ENCODE results near the gene GMCL2.

Gene GMCL2

DNA sequence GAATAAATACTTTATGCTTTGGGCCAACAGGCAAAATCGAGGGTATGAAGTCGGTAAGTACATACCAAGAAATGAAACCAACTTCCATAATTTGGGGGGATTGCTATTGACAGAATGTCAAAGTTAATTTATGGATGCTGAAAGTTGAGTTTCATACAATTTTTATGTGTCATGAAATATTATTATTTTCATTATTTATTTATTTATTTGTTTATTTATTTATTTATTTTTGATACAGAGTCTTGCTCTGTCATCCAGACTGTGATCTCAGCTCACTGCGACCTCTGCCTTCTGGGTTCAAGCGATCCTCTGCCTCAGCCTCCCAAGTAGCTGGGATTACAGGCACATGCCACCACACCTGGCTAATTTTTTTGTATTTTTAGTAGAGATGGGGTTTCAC, 4.5 kb upstream of the GMCL2 start:
- Histone ChIP-seq H3K9me3 (ENCODE audit: control insufficient read depth in 2 of 2, low read length in 2 of 2) (no peaks in the 10 kb centered on the region), H3K36me3 (ENCODE audit: control insufficient read depth in 2 of 2, insufficient read depth in 2 of 2, low read length in 2 of 2) (no peaks in the 10 kb centered on the region), H3K27ac (ENCODE audit: low read depth in 2 of 2, low read length in 2 of 2) (no peak overlapping the region), H3K4me3 (ENCODE audit: low read length in 2 of 2) (no peak overlapping the region), H3K4me1 (ENCODE audit: control insufficient read depth in 2 of 2, insufficient read depth in 2 of 2, low read length in 2 of 2) (no peaks in the 10 kb centered on the region), H3K27me3 (ENCODE audit: control insufficient read depth in 2 of 2, insufficient read depth in 2 of 2, low read length in 2 of 2) (no peaks in the 10 kb centered on the region), H3K9ac (ENCODE audit: low read depth in 1 of 2, low read length in 2 of 2) (no peak overlapping the region)

DNA sequence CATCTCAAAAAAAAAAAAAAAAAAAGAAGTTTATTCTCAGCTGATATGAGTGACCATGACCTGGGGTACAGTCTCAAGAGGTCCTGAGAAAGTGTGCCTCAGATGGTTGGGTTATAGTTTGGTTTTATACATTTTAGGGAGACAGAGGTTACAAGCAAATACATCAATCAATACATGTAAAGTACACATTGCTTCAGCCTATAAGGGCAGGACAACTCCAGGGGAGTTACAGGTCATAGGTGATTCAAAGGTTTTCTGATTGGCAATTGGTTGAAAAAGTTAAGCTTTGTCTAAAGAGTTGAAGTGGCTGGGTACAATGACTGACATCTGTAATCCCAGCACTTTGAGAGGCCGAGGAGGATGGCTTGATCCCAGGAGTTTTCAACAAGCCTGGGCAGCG, 2.3 kb upstream of the GMCL2 start:
- no peak overlapping the region for H3K9ac ChIP-seq (ENCODE audit: low read depth in 1 of 2, low read length in 2 of 2)
- no peaks in the 10 kb centered on the region for H3K36me3 ChIP-seq (ENCODE audit: control insufficient read depth in 2 of 2, insufficient read depth in 2 of 2, low read length in 2 of 2)
- no peak overlapping the region for H3K27ac ChIP-seq (ENCODE audit: low read depth in 2 of 2, low read length in 2 of 2)

DNA sequence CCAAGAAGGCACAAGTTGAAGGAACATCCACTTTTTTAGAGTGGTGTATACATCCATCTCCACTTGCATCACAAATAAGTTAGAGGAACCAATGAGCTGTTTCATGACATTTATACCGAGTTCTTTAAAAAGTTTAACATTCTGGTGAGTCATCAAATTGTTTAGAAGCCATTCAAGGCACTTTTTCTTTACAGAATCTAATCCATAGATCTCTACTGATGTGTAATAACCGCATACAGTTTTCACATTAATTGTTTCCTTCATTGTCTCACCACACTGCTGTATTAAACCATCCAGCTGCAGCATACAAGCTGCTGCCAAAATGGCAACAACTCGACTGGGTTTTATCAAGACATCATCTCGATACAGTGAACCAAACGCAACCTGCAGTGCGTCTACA, 744 bp downstream of the GMCL2 start:
- no peak overlapping the region for H3K4me3 ChIP-seq (ENCODE audit: low read length in 2 of 2)

More for the DNA sequence above, 2.3 kb upstream of the GMCL2 start:
- H3K4me3 ChIP-seq (ENCODE audit: low read length in 2 of 2), result no peak overlapping the region
- H3K9me3 ChIP-seq (ENCODE audit: control insufficient read depth in 2 of 2, low read length in 2 of 2), result no peaks in the 10 kb centered on the region
- H3K4me1 ChIP-seq (ENCODE audit: control insufficient read depth in 2 of 2, insufficient read depth in 2 of 2, low read length in 2 of 2), result no peaks in the 10 kb centered on the region
- no peaks in the 10 kb centered on the region for H3K27me3 ChIP-seq (ENCODE audit: control insufficient read depth in 2 of 2, insufficient read depth in 2 of 2, low read length in 2 of 2)

DNA sequence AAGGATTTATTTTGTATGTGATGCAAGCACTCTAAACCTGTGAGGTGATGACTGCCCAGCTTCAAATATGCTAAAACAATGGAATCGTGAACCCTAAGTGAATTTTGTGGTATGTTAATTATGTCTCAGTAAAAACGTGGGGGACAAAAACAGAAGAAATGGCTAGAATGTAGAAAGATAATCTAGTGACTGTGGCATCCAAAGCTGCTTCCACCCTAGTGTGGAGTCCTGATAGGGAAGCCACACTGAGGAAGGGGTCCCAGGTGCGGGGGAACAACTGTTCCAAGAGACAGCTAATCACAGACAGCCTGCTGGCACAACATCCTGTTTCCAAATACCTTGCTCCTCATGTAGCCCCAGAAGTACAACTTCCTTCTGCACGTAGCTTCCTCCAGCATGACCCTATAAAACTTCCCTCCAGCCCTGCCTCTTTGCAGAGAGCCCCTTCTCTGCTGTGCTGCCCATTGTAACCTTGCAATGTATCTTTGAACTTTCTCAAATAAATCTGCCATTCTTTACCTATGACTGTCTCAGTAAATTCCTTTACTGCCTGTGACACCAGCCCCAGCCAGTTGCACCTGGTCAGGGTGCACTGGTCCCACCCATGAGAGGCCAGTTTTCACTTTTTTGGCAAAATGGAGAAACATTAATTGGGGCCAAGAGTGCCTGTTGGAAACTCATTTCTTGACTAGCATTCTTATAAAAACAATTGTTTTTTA, 4.9 kb downstream of the GMCL2 start:
- no peak overlapping the region for H3K4me3 ChIP-seq (ENCODE audit: low read length in 2 of 2)
- H3K27ac ChIP-seq (ENCODE audit: low read depth in 2 of 2, low read length in 2 of 2), result no peak overlapping the region
- no peaks in the 10 kb centered on the region for H3K9me3 ChIP-seq (ENCODE audit: control insufficient read depth in 2 of 2, low read length in 2 of 2)
- H3K4me1 ChIP-seq (ENCODE audit: control insufficient read depth in 2 of 2, insufficient read depth in 2 of 2, low read length in 2 of 2), result peaks cover 0 to 7% of the 10 kb centered on the region in 2 donors
- H3K9ac ChIP-seq (ENCODE audit: low read depth in 1 of 2, low read length in 2 of 2), result no peak overlapping the region
- H3K27me3 ChIP-seq (ENCODE audit: control insufficient read depth in 2 of 2, insufficient read depth in 2 of 2, low read length in 2 of 2), result no peaks in the 10 kb centered on the region
- H3K36me3 ChIP-seq (ENCODE audit: control insufficient read depth in 2 of 2, insufficient read depth in 2 of 2, low read length in 2 of 2), result no peaks in the 10 kb centered on the region

More for the DNA sequence above, 744 bp downstream of the GMCL2 start:
- Histone ChIP-seq H3K27me3 (ENCODE audit: control insufficient read depth in 2 of 2, insufficient read depth in 2 of 2, low read length in 2 of 2) (no peaks in the 10 kb centered on the region), H3K36me3 (ENCODE audit: control insufficient read depth in 2 of 2, insufficient read depth in 2 of 2, low read length in 2 of 2) (no peaks in the 10 kb centered on the region), H3K9ac (ENCODE audit: low read depth in 1 of 2, low read length in 2 of 2) (no peak overlapping the region), H3K4me1 (ENCODE audit: control insufficient read depth in 2 of 2, insufficient read depth in 2 of 2, low read length in 2 of 2) (peaks cover 0 to 7% of the 10 kb centered on the region in 2 donors), H3K27ac (ENCODE audit: low read depth in 2 of 2, low read length in 2 of 2) (no peak overlapping the region), H3K9me3 (ENCODE audit: control insufficient read depth in 2 of 2, low read length in 2 of 2) (no peaks in the 10 kb centered on the region)

DNA sequence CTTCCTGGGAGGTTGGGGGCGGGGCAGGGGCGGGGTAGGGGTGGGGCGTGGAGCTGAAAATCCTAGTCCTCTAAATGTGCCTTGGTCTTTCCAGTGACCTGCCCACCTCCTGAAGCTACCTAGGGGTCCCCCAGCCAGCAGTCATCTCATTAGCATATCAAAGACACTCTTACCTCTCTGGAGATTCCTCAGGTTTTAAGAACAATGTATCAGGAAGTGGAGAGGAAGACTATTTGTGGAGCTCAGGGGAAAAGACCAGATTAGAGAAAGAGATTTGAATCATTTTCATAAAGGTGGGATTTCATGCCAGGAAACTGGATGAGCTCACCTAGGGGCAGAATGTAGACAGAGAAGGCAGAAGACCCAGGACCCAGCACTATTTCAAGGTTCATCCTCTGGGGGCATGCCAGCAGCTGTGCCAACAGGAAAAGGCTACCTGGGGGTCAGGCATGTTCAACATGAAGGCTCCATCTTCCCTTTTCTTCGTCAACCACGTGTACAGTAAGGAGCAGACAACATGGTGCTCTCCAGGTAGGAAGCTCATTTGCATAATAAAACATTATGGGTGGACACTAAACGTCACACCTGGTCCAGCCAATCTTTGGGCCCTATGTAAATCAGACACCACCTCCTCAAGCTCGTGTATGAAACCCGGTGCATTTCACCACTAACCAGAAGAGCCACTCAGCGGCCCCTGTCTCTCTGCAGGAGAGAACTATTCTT, 6.9 kb downstream of the GMCL2 start:
- H3K27me3 ChIP-seq (ENCODE audit: control insufficient read depth in 2 of 2, insufficient read depth in 2 of 2, low read length in 2 of 2), result no peaks in the 10 kb centered on the region
- no peak overlapping the region for H3K4me3 ChIP-seq (ENCODE audit: low read length in 2 of 2)
- peaks cover 0 to 7% of the 10 kb centered on the region in 2 donors for H3K4me1 ChIP-seq (ENCODE audit: control insufficient read depth in 2 of 2, insufficient read depth in 2 of 2, low read length in 2 of 2)
- no peak overlapping the region for H3K27ac ChIP-seq (ENCODE audit: low read depth in 2 of 2, low read length in 2 of 2)
- no peak overlapping the region for H3K9ac ChIP-seq (ENCODE audit: low read depth in 1 of 2, low read length in 2 of 2)
- no peaks in the 10 kb centered on the region for H3K36me3 ChIP-seq (ENCODE audit: control insufficient read depth in 2 of 2, insufficient read depth in 2 of 2, low read length in 2 of 2)
- no peaks in the 10 kb centered on the region for H3K9me3 ChIP-seq (ENCODE audit: control insufficient read depth in 2 of 2, low read length in 2 of 2)

DNA sequence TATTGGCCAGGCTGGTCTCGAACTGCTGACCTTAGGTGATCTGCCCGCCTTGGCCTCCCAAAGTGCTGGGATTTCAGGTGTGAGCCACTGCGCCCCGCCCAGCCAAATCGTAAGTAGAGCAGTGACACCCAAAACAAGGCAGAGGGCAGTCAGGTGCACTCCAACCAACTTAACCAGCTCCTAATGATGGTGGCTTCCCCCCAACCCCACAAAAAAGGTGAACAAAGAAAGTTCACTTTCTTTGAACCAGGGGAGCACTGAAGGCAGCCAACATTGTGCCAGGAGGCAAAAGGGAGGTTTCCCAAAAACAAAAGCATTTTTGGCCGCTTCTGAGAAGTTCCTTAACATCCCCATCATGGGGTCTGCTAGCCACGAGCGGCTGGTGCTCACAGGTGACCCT, 9.6 kb downstream of the GMCL2 start:
- Histone ChIP-seq H3K27me3 (ENCODE audit: control insufficient read depth in 2 of 2, insufficient read depth in 2 of 2, low read length in 2 of 2) (no peaks in the 10 kb centered on the region), H3K27ac (ENCODE audit: low read depth in 2 of 2, low read length in 2 of 2) (no peak overlapping the region), H3K9ac (ENCODE audit: low read depth in 1 of 2, low read length in 2 of 2) (no peak overlapping the region), H3K36me3 (ENCODE audit: control insufficient read depth in 2 of 2, insufficient read depth in 2 of 2, low read length in 2 of 2) (no peaks in the 10 kb centered on the region), H3K9me3 (ENCODE audit: control insufficient read depth in 2 of 2, low read length in 2 of 2) (no peaks in the 10 kb centered on the region), H3K4me3 (ENCODE audit: low read length in 2 of 2) (no peak overlapping the region), H3K4me1 (ENCODE audit: control insufficient read depth in 2 of 2, insufficient read depth in 2 of 2, low read length in 2 of 2) (peaks cover 0 to 7% of the 10 kb centered on the region in 2 donors)

DNA sequence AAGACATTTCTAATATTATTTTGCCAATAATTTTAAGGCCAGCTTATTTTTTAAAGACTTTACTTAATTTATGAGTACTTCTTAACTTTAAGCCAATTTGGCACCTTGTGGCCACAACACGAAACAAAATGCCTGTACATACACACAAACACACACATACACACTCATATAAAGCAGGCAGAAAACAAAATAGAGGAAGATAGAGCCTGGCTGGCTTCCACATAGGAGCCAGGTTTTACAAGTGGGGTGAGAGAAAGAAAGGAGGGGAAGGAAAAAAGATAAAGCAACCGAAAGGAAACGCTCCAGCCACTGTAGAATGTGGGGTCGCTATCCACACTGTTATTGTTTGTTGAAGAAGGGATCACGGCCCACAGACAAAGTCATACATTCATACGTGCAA, 10.4 kb downstream of the GMCL2 start:
- peaks cover 0 to under 1% of the 10 kb centered on the region in 2 donors for H3K4me1 ChIP-seq (ENCODE audit: control insufficient read depth in 2 of 2, insufficient read depth in 2 of 2, low read length in 2 of 2)
- no peaks in the 10 kb centered on the region for H3K27me3 ChIP-seq (ENCODE audit: control insufficient read depth in 2 of 2, insufficient read depth in 2 of 2, low read length in 2 of 2)
- no peaks in the 10 kb centered on the region for H3K9me3 ChIP-seq (ENCODE audit: control insufficient read depth in 2 of 2, low read length in 2 of 2)
- H3K36me3 ChIP-seq (ENCODE audit: control insufficient read depth in 2 of 2, insufficient read depth in 2 of 2, low read length in 2 of 2), result no peaks in the 10 kb centered on the region
- H3K4me3 ChIP-seq (ENCODE audit: low read length in 2 of 2), result no peak overlapping the region
- no peak overlapping the region for H3K9ac ChIP-seq (ENCODE audit: low read depth in 1 of 2, low read length in 2 of 2)
- H3K27ac ChIP-seq (ENCODE audit: low read depth in 2 of 2, low read length in 2 of 2), result no peak overlapping the region

DNA sequence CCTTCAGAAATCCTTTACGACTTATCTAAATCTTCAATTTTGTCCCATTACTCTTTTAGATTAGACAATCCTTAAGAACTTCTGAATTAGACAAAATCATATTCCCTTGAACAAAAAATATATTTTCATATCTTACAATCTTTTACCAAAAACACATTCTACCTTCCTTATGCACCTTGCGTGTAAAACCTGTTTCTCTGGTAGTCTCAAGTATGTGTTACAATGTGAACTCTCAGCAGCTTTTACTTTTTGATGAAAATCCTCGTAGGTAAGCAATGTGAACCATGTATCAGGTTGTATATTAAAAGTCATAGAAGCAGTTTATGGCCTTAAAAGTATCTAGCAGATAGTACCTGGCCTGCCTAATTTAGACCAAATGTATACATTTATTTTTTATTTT, 12.7 kb downstream of the GMCL2 start:
- Histone ChIP-seq H3K9ac (ENCODE audit: low read depth in 1 of 2, low read length in 2 of 2) (no peak overlapping the region), H3K36me3 (ENCODE audit: control insufficient read depth in 2 of 2, insufficient read depth in 2 of 2, low read length in 2 of 2) (no peaks in the 10 kb centered on the region), H3K4me3 (ENCODE audit: low read length in 2 of 2) (no peak overlapping the region), H3K27me3 (ENCODE audit: control insufficient read depth in 2 of 2, insufficient read depth in 2 of 2, low read length in 2 of 2) (no peaks in the 10 kb centered on the region), H3K27ac (ENCODE audit: low read depth in 2 of 2, low read length in 2 of 2) (no peak overlapping the region), H3K9me3 (ENCODE audit: control insufficient read depth in 2 of 2, low read length in 2 of 2) (no peaks in the 10 kb centered on the region), H3K4me1 (ENCODE audit: control insufficient read depth in 2 of 2, insufficient read depth in 2 of 2, low read length in 2 of 2) (no peaks in the 10 kb centered on the region)

DNA sequence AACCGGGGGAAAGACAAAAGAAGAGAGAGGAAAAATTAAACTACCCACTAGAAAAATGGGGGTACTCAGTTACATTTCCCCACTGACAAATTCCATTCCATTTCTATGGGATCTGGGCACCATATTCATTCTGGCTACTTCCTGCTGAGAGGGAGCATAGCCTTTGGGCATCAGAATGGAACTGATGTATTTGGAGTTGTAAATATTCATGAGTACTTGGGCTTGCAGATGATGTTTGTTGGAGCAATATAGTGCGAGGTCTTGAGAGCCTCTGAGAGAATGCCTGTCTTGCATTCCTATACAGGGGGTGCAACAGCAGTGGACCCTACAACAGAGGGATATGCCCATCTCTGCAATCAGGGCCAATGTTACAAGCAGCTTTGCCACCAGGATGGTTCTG, 16.7 kb downstream of the GMCL2 start:
- Histone ChIP-seq H3K4me3 (ENCODE audit: low read length in 2 of 2) (no peak overlapping the region), H3K4me1 (ENCODE audit: control insufficient read depth in 2 of 2, insufficient read depth in 2 of 2, low read length in 2 of 2) (no peaks in the 10 kb centered on the region), H3K9ac (ENCODE audit: low read depth in 1 of 2, low read length in 2 of 2) (no peak overlapping the region), H3K27me3 (ENCODE audit: control insufficient read depth in 2 of 2, insufficient read depth in 2 of 2, low read length in 2 of 2) (no peaks in the 10 kb centered on the region), H3K9me3 (ENCODE audit: control insufficient read depth in 2 of 2, low read length in 2 of 2) (no peaks in the 10 kb centered on the region), H3K36me3 (ENCODE audit: control insufficient read depth in 2 of 2, insufficient read depth in 2 of 2, low read length in 2 of 2) (no peaks in the 10 kb centered on the region), H3K27ac (ENCODE audit: low read depth in 2 of 2, low read length in 2 of 2) (no peak overlapping the region)

DNA sequence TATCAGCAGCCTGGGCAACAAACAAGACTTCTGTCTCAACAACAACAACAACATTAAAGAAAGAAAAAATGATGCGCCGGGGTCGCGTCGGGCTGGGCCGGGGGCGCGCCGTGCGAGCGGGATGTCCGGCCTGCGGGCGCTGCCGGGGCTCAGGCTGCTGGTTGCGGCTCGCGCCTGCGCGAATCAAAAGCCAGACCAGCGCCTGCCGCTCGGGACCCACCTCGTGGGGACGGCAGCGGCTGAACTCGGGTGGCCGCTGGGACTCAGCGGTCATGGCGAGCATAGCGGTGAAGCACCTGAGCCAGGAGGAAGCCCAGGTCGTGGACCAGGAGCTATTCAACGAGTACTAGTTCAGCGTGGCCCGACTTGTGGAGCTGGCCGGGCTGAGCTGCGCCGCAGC, 21.6 kb downstream of the GMCL2 start:
- Histone ChIP-seq H3K36me3 (ENCODE audit: control insufficient read depth in 2 of 2, insufficient read depth in 2 of 2, low read length in 2 of 2) (no peaks in the 10 kb centered on the region), H3K4me1 (ENCODE audit: control insufficient read depth in 2 of 2, insufficient read depth in 2 of 2, low read length in 2 of 2) (peaks cover 5 to 7% of the 10 kb centered on the region in 2 donors), H3K4me3 (ENCODE audit: low read length in 2 of 2) (no peak overlapping the region), H3K9ac (ENCODE audit: low read depth in 1 of 2, low read length in 2 of 2) (no peak overlapping the region), H3K27ac (ENCODE audit: low read depth in 2 of 2, low read length in 2 of 2) (no peak overlapping the region), H3K9me3 (ENCODE audit: control insufficient read depth in 2 of 2, low read length in 2 of 2) (no peaks in the 10 kb centered on the region), H3K27me3 (ENCODE audit: control insufficient read depth in 2 of 2, insufficient read depth in 2 of 2, low read length in 2 of 2) (peaks cover 0 to 2% of the 10 kb centered on the region in 2 donors)

Data from mucosa of rectum (tissue), 2 donors.